Stomach (tissue), 9 donors: ENCODE data around the gene FOXN3. TPM values are rescaled to one million over a fixed set of nuclear protein-coding genes. Genes with fewer than 3 reads are reported as not detected.

ENCODE experiments used
- DNase-seq, 2 donors: peaks; one replicate each; pipeline versions ENCODE4 v3.0.0 to v3.0.0-alpha.2; 2013 to 2019
- H3K27ac ChIP-seq, 5 donors: fragments of 200-600 bp in 4 of 5; sonication (generic) in 4 of 5; one replicate each; pipeline ENCODE4 v1.5.1; 2013 to 2019; ENCODE audit warnings: mild to moderate bottlenecking in 1 of 5, moderate library complexity in 1 of 5
- H3K27me3 ChIP-seq, 3 donors: fragments of 200-600 bp; sonication (generic); one replicate each; pipeline ENCODE4 v1.5.1; 2017 to 2019; ENCODE audit warnings: mixed run types in 1 of 3
- H3K36me3 ChIP-seq, 4 donors: fragments of 200-600 bp; sonication (generic); 1 replicate in 3 of 4; 2 replicates in 1 of 4; pipeline ENCODE4 v1.5.1; 2016 to 2019
- H3K4me1 ChIP-seq, 4 donors: fragments of 200-600 bp; sonication (generic); one replicate each; pipeline ENCODE4 v1.5.1; 2016 to 2019
- H3K4me3 ChIP-seq, 4 donors: fragments of 200-600 bp; sonication (generic) in 3 of 4; one replicate each; pipeline ENCODE4 v1.5.1; 2016 to 2019; ENCODE audit warnings: mild to moderate bottlenecking in 1 of 4
- H3K9me3 ChIP-seq, 4 donors: fragments of 200-600 bp; sonication (generic); one replicate each; pipeline ENCODE4 v1.5.1; 2016 to 2019
- CTCF ChIP-seq, 7 experiments: fragments of 450-650 bp in 4 of 7; fragments of 200-600 bp in 3 of 7; sonication (generic) in 3 of 7; IDR thresholded peaks; one replicate each; pipeline ENCODE4 v1.5.1; 2016 to 2019; ENCODE audit warnings: antibody characterized with exemption in 7 of 7, control low read depth in 2 of 7, mild to moderate bottlenecking in 1 of 7
- EP300 ChIP-seq: sonication (generic); formaldehyde crosslinking; IDR thresholded peaks from one replicate; pipeline ENCODE4 v1.6.1; 2017; ENCODE audit warnings: antibody characterized with exemption
- POLR2A ChIP-seq, 4 donors: fragments of 450-650 bp; IDR thresholded peaks; one replicate each; pipeline ENCODE4 v1.6.1; 2016; ENCODE audit warnings: antibody characterized with exemption in 4 of 4, control low read depth in 2 of 4, mild to moderate bottlenecking in 1 of 4, moderate library complexity in 1 of 4
- POLR2AphosphoS5 ChIP-seq, 3 donors: sonication (generic); formaldehyde crosslinking; IDR thresholded peaks; one replicate each; pipeline ENCODE4 v1.6.1; 2016; ENCODE audit warnings: antibody characterized with exemption in 3 of 3
- WGBS, 5 donors: extraction: QIAGEN DNeasy Blood & Tissue Kit in 3 of 5; methylation state at CpG; one replicate each; pipeline versions ENCODE4 v1.1.5 to v1.1.7; 2013 to 2018; 5-methylcytosine and 5-hydroxymethylcytosine counted together
- intact Hi-C: fragments of 100-400 bp; cut with DNase I; formaldehyde crosslinking; loops from one replicate; pipeline ENCODE4 v1.15.1; 2023; ENCODE audit warnings: low total_unique reads
- polyA plus RNA-seq, 3 donors: library from polyadenylated mRNA; stranded (reverse); fragments of 200-250 nt; gene quantifications; one replicate each; pipeline ENCODE4 v1.2.3, GENCODE V29; 2013
- total RNA-seq, 5 donors: library from RNA; depleted of rRNA; stranded (reverse); fragments of >200 nt; gene quantifications; one replicate each; pipeline versions ENCODE4 v1.1.0 to v1.2.3, GENCODE V29; 2014 to 2016
- donor health status: healthy with polysubstance abuse.
- donor health status: Bipolar disorder and iron deficiency.
- donor health status: healthy.

FOXN3 gene
- total and polyA plus RNA-seq, 8 donors = 12.5 to 126 (median 56.6) TPM

- H3K27me3 ChIP-seq = no peaks in the 10 kb centered on the region
- H3K4me3 ChIP-seq = no peak overlapping the region
- 84 to 90% (median 87%) methylated on average over 6 of the region's 6 CpGs for WGBS, 5 donors
- peaks cover 0 to 29% (median 11%) of the 10 kb centered on the region in 4 donors for H3K36me3 ChIP-seq
- peaks cover 0 to 13% (median 5%) of the 10 kb centered on the region in 4 donors for H3K9me3 ChIP-seq
- peaks cover 0 to 26% (median 22%) of the 10 kb centered on the region in 4 donors for H3K4me1 ChIP-seq
- DNase-seq = no peak
- no peak overlapping the region for H3K27ac ChIP-seq
- no peak for TF ChIP-seq POLR2AphosphoS5 (IDR thresholded peaks at IDR 0.05)
- no peak for TF ChIP-seq EP300
- no peak for TF ChIP-seq POLR2A (IDR thresholded peaks at IDR 0.05)
- TF ChIP-seq CTCF (IDR thresholded peaks at IDR 0.05) = no peak
- intact Hi-C loops = no loop called here
These were observed 249.3 kb downstream of the FOXN3 start for GRCh38 chr14:89167705-89168104.

DNA sequence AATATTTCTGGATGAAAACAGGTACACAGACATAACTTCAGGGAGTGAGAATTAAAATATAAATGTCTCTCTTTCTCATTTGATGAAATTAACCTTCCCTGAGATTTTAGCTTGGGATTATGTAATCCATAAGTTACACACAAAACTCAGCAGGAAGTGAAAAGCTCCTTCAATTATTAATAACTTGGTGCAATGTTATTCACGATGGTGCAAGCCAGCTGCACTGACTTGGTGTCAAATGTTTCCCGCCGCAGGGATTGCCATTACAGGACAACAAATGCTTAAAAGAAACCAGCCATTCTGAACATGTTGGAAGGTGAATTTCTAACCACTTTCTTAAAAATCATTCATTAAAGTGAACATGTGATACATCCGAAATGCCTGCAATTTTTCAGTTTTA is 250.4 kb downstream of the FOXN3 start:
- H3K27me3 ChIP-seq = no peaks in the 10 kb centered on the region
- H3K27ac ChIP-seq = peak overlapping the region in 1 of 5 donors; percentile 79
- peaks cover 0 to 5% (median 1%) of the 10 kb centered on the region in 4 donors for H3K9me3 ChIP-seq
- peaks cover 8 to 35% (median 19%) of the 10 kb centered on the region in 4 donors for H3K36me3 ChIP-seq
- peaks cover 0 to 26% (median 22%) of the 10 kb centered on the region in 4 donors for H3K4me1 ChIP-seq
- no peak for DNase-seq
- 80 to 91% (median 90%) methylated on average over 4 of the region's 4 CpGs for WGBS, 5 donors
- no peak for TF ChIP-seq CTCF (IDR thresholded peaks at IDR 0.05)
- no peak overlapping the region for H3K4me3 ChIP-seq
- intact Hi-C loops = no loop called here

- intact Hi-C loops = no loop called here
- Histone ChIP-seq H3K36me3 (peaks cover 8 to 42% (median 27%) of the 10 kb centered on the region in 4 donors), H3K27ac (peak overlapping the region in 4 of 5 donors; percentile 14 to 79 (median 72)), H3K27me3 (no peaks in the 10 kb centered on the region), H3K9me3 (peaks cover 0 to 5% (median 0%) of the 10 kb centered on the region in 4 donors), H3K4me3 (peak overlapping the region; percentile 10 to 22 (median 14)), H3K4me1 (peaks cover 0 to 26% (median 22%) of the 10 kb centered on the region in 4 donors)
- 39 to 54% (median 40%) methylated on average over 11 of the region's 11 CpGs for WGBS, 5 donors
- DNase-seq = peak in 1 of 2 donors; percentile 64
- TF ChIP-seq POLR2A (IDR thresholded peaks at IDR 0.05) = no peak
- TF ChIP-seq CTCF (IDR thresholded peaks at IDR 0.05) = no peak
- peak in 2 of 3 donors; percentile 4 to 58 for TF ChIP-seq POLR2AphosphoS5 (IDR thresholded peaks at IDR 0.05)
- no peak for TF ChIP-seq EP300
These were observed 251.5 kb downstream of the FOXN3 start for GRCh38 chr14:89165189-89166181.

DNA sequence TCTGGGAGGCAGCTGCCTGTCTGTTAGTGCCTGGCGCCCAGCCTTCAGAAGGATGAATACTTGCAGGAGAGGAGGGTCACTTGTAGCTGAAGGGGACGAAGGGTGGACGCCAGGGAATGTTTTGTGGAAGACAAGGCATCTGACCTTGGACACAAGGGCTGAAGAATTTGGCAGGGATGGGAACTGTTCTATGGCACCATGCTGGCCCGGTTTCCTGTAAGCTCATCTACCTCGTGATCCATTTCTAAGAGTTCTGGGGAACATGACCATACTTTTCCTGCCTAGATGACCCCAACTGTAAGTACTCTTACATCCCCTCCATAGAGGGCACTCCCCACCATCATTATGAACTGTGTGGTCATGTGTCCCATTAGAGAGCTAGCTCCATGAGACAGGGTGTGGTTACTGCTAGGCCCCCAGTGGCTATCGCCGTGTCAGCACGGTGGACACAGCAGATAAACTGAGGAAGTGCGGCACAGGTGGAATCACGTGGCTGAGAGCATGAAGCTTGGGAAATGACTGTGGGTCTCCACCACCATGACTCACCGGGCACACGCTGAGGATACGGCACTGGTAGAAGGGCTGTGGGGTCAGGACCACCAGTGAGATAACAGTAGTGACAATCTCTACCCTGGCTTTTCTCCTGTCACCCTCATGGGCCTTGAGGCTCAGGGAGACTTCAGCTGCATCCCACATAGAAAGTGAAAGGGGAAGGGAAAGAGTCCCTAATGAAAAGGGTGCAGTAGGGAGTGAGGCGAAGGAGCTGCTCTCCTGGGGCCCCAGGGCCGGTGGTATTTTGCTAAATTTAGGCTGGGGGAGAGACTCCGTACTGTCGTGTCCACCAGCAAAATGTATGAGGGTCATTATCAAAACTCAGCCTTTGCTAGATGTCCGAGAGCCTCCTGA is 252.6 kb downstream of the FOXN3 start:
- H3K4me3 ChIP-seq = peak overlapping the region in 2 of 4 donors; percentile 10 to 14
- no peak for TF ChIP-seq POLR2A (IDR thresholded peaks at IDR 0.05)
- no peak for TF ChIP-seq POLR2AphosphoS5 (IDR thresholded peaks at IDR 0.05)
- TF ChIP-seq EP300 = no peak
- TF ChIP-seq CTCF (IDR thresholded peaks at IDR 0.05) = no peak
- H3K9me3 ChIP-seq = peaks cover 0 to 5% (median 0%) of the 10 kb centered on the region in 4 donors
- no peak for DNase-seq
- H3K27ac ChIP-seq = peak overlapping the region in 3 of 5 donors; percentile 65 to 79 (median 79)
- 82 to 92% (median 86%) methylated on average over 18 of the region's 18 CpGs for WGBS, 5 donors
- H3K27me3 ChIP-seq = no peaks in the 10 kb centered on the region
- H3K36me3 ChIP-seq = peaks cover 8 to 52% (median 35%) of the 10 kb centered on the region in 4 donors
- H3K4me1 ChIP-seq = peaks cover 0 to 26% (median 22%) of the 10 kb centered on the region in 4 donors
- intact Hi-C loops = no loop called here
